ENCODE data around the gene LRRC34.
A peak's percentile ranks its signal among the peaks of the same experiment; 100 is the strongest.

LRRC34 gene

GRCh38 chr3:169812332-169813235 lies at the start of gene LRRC34, which contains the start of gene LRRIQ4:
TSS of gene LRRC34 (minus strand) at chr3:169812904. CDS start at chr3:169812548, 356 bp downstream.
TSS of gene LRRIQ4 (plus strand) at chr3:169812870. CDS start at chr3:169821922, 9,052 bp downstream.
- DNase-seq: peak; percentile 68

GRCh38 chr3:169861871-169862270 lies 49.2 kb upstream of the LRRC34 start:
- DNase-seq: no peak

GRCh38 chr3:169857811-169858210 lies 45.1 kb upstream of the LRRC34 start:
- no peak for DNase-seq

- no peak for DNase-seq
These were observed 42.8 kb upstream of the LRRC34 start for GRCh38 chr3:169855514-169855913.

GRCh38 chr3:169850618-169851017 lies 37.9 kb upstream of the LRRC34 start:
- DNase-seq: no peak

GRCh38 chr3:169848741-169849140 lies 36.0 kb upstream of the LRRC34 start:
- DNase-seq: no peak

GRCh38 chr3:169847896-169848295 lies 35.2 kb upstream of the LRRC34 start:
- DNase-seq: no peak

- no peak for DNase-seq
These were observed 33.9 kb upstream of the LRRC34 start for GRCh38 chr3:169846458-169847193.

GRCh38 chr3:169842960-169843359 lies 30.3 kb upstream of the LRRC34 start:
- no peak for DNase-seq

GRCh38 chr3:169841171-169841570 lies 28.5 kb upstream of the LRRC34 start:
- no peak for DNase-seq

- no peak for DNase-seq
These were observed 25.9 kb upstream of the LRRC34 start for GRCh38 chr3:169838511-169839030.

- no peak for DNase-seq
These were observed 24.2 kb upstream of the LRRC34 start for GRCh38 chr3:169836942-169837275.

- no peak for DNase-seq
These were observed 23.6 kb upstream of the LRRC34 start for GRCh38 chr3:169836078-169836941.

GRCh38 chr3:169835533-169835932 lies 22.8 kb upstream of the LRRC34 start:
- DNase-seq: no peak

GRCh38 chr3:169827712-169828111 lies 15.0 kb upstream of the LRRC34 start:
- DNase-seq: no peak

- no peak for DNase-seq
These were observed 12.6 kb upstream of the LRRC34 start for GRCh38 chr3:169825316-169825715.

- DNase-seq: no peak
These were observed 10.3 kb upstream of the LRRC34 start for GRCh38 chr3:169822983-169823382.

- DNase-seq: no peak
These were observed 9.8 kb upstream of the LRRC34 start for GRCh38 chr3:169822540-169822939.

- no peak for DNase-seq
These were observed 9.4 kb upstream of the LRRC34 start for GRCh38 chr3:169822091-169822490.

GRCh38 chr3:169818316-169818715 lies 5.6 kb upstream of the LRRC34 start:
- no peak for DNase-seq

- no peak for DNase-seq
These were observed 3.0 kb upstream of the LRRC34 start for GRCh38 chr3:169815590-169816150.

- peak; percentile 59 for DNase-seq
These were observed 1.2 kb upstream of the LRRC34 start for GRCh38 chr3:169813757-169814517.
